NCI-H446 treated with DMSO at 0.1 percent for 48 hours (cell line): ENCODE measurements around the gene NTF4.
"Not testable (repeated sequence)": the region's sequence is repeated elsewhere in the genome, so short reads cannot be mapped to it uniquely, and the experiment has no call there.

Experiments used
- DNase-seq: peaks from one replicate; lab custom pipeline; 2025; lab: John Stamatoyannopoulos, UW

The NTF4 gene

DNA sequence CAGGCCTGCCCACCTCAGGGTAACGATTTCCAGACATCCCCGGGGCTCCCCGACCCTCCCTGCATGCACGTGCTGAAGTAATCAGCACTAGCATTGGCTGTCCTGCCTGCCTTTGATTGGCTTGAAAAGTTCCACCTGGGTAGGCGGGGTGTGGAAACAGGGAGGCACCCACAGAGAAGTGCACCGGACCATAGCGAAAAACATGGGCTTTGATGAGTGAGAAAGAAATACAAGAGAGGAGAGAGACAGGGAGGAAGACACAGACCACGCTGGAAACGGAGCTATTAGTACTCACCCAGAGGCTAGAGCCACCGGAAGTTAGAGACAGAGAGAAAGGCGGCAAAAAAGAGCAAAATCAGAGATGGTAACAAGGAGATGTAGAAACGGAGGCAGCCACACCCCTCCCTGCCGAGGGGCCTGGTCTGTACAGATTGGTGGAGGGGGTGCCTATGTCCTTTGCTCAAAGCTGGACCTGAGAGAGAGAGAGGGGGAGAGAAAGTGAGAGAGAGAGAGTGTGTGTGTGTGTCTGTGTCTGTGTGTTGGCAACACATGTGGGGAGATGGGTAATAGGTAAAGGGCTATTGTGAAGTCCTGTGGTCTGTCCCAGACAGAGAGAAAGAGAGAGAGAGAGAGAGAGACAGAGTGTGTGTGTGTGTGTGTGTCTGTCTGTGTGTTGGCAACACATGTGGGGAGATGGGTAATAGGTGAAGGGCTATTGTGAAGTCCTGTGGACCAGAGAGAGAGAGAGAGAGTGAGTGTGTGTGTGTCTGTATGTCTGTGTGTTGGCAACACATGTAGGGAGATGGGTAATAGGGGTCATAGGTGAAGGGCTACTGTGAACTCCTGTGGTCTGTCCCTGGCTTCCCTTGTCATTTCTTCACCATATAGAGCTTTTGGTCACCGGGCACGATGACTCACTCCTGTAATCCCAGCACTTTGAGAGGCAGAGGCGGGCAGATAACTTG, 43.4 kb downstream of the NTF4 start:
- DNase-seq = no peak

DNA sequence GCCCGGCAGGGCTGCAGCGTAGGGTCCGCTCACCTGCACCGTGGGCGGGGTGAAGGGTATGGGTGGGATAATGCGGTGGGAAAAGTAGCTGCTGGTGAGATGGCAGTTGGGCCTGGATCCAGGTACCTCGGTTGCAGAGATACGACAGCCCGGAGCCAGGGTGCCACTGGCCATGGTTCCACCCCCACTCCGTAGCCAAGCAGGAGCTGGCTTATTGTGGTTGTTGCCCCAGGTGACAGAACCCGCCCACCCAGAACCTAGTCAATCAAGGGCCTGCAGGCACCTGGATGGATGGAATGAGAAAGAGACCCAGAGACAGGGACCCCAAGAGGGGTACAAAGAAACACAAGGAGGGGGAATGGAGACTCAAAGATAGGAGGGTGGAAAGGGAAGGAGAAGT, 44.3 kb downstream of the NTF4 start:
- no peak for DNase-seq

DNA sequence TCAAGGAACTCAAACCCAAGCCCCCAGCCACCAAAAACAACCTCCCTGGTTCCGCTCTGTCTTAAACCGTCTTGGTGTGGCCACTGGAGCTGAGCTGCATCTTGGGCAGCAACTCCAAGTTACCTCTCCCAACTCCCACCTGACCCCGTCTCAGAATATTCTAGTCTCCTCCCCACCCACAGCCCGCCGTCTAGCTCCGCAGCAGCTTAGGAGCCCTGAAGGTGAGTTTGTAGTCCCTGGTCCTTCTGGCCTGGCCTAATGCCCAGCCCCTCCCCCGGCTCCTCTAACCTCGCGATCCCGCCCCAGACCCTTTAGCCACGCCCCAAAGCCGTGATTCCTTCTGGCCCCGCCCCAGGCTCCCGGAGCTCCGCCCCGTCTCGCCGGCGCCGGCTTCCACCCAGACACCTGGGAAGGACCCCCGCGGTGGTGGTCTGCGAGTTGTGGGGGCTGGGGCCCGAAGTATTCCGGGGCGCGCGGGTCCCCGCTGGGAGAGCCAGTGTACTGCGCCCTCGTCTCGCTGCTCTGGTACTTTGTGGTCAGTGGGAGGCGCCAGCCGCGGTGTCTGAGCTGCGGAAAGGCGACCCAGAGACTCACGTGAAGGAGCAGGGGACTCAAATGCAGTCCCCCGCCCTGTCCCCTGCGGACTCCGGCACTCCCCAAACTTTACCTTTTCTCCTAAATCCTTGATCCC, 45.2 kb downstream of the NTF4 start:
- DNase-seq = no peak

DNA sequence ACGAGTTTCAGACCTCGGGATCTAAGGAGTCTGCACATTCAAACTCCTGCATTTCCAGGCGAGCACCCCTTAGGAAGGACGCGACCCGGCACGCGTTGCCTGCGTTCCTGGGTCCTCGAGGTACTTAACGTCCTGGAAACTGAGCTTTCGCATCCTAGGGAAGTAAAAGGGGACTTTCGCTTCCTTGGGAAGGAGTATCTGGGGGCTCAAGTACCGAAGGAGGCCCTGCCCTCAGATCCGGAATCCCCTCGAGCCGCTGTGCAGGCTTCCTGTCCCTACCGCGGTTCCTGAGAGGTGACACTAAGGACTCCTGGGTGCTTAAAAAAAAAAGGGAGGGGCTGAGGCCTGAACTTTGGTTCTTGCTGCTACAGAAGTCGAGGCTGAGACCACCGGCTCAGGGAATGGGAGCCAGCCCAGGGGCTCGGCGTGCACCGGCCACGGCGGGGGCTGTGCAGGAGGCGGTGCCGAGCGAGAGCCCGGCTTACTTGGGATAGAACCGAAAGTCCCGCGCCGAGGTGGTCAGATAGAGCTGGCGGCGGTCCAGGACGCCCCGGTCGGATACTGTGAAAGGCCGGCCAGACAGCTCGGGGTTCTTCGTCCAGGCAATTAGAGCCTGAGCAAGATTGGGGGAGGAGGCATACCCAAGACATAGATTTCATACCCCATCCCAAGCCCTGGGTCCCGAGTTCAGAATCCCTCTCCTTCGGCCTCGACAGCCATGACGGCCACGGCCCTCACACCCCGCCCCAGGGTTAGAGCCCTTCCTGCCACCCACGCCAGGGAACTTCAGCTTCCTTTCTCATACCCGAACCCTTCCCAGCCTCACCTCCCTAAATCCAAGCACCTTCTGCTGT, 46.0 kb downstream of the NTF4 start:
- DNase-seq = not testable (repeated sequence)

DNA sequence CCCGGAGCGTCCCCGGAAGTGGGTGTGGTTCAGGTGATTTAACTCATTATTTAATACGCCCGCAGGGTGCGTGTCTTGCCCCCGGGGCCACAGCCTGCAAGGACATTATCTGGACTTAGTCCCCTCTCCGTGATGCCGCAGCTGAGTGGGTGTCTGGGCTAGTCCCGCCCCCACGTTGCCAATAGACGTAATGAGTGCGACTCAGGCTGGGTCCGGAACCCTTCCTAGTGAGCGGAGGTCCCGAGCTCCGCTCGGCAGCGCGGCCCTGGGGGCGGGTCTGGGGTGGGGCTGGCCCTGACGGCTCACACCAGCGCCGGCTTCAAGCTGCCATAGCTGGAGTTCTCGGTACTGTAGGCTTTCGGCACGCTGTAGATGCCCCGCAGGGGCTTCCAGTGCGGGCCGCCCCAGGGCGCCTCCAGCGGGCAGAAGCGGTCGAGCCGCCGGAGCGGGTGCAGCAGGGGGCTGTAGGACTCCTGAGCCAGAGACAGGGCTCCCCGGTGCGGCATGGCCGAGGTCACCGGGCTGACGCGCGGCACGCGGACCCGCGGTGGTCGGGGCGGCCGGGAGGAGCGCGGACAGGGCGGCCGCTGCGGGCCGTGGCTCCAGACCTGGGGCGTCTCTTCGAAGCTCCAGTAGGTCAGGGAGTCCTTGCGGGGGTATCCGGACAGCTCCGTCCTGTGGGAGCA, 46.8 kb downstream of the NTF4 start:
- DNase-seq = no peak

DNA sequence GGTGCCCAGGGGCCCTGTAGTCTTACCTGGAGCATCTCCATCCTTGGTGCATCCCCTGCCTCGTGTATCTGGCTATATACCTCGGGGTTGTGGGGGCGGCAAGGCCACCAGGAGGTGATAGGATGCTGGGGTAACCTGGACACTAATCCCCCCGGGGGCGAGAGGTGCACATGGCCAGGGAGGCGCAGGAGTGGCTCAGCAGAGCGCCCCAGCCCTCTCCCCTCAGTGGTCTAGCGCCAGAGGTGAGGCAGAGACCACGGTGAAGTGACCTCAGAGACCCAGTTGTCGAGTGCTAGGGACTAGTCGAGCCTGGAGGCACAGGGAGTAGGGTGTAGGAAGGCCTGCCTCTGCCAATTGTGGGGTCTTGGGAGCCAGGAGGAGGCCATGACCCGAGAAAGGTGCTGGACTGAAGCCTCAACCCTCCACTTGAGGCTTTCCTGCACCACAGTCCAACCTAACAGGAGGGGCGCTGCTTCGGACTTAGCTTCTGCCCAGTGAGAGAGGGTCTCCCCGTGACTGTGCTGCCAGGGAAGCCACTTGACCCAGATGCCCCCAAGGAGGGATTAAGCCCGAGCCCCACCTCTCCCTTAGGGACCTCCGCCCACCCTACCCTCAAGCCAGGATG, 47.5 kb downstream of the NTF4 start, which contains the start of gene LHB:
LHB (minus strand) TSS at position 51 of the 625 bp plus-strand sequence; CDS start at position 41, 10 bp downstream.
- no peak for DNase-seq

DNA sequence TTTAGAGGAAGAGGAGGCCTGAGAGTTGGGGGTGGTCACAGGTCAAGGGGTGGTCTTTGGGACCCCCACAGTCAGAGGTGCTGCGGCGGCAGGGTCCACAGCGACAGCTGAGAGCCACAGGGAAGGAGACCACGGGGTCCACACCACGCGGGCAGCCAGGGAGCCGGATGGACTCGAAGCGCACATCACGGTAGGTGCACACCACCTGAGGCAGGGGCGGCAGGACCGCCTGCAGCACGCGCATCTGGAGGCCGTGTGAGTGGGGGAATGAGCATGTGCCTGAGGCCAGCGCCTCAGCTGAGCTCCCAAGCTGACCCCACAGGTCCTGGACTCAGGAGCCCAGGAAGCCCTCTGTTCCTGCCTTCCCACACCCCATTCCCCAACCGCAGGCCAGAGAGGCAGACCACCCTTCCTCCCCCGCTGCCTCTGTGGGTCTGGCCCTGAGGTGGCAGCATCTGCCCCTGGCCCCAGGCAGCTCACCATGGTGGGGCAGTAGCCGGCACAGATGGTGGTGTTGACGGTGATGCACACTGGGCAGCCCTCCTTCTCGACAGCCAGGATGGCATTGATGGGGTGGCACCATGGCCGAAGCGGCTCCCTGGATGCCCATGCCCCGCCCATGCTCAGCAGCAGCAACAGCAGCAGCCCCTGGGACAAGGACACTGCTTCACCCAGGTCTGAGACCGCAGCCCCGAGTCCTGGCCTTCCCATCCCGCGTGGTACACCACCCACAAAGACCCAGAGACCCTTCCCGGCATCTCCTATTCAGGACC, 48.4 kb downstream of the NTF4 start:
- no peak for DNase-seq

DNA sequence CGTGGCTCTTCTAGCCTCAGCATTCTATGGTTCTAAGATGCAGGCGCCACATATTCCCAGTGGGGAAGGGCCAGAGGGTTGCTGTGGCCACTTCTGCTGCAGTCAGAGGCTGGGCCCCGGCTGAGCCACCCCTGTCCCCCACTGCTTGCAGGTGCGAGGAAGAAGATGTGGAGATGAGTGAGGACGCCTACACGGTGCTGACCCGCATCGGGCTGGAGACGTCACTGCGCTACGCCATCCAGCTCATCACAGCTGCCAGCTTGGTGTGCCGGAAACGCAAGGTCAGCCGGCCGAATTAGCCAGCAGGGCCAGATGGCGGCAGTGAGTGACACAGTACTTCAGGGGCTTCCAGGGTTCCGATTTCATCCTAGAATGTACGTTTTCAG, 49.8 kb downstream of the NTF4 start:
- DNase-seq = no peak

DNA sequence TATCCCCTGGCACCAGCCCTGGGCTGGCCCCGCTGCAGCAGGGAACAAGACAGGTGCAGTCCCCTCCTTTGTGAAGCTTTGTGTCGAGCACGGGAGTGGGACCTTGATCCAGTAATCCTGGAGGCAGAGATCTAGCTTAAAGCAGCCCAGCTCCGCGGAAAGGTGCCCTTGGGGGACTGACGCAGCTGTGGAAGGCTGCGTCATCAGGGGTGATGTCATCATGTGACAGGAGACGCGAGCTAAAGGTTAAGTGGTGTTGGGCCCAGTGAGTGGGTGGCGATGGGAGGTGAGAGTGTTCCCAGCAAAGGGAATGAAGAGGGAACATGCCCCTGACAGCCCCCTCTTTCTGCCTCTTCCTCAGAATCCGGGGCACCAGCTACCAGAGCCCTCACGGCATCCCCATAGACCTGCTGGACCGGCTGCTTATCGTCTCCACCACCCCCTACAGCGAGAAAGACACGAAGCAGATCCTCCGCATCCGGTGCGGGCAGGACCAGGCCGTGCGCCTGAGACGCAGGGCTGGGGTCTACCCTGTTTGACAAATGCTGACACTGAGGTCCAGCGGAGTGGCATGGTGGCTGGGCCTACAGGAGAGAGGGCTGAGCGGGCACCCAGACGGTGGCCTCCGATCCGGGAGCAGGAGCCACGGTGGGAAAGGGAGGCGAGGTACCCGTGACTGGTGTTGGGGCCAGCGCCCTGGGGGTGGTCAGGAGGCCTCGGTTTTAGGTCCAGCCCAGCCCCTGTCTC, 50.3 kb downstream of the NTF4 start:
- DNase-seq = no peak

DNA sequence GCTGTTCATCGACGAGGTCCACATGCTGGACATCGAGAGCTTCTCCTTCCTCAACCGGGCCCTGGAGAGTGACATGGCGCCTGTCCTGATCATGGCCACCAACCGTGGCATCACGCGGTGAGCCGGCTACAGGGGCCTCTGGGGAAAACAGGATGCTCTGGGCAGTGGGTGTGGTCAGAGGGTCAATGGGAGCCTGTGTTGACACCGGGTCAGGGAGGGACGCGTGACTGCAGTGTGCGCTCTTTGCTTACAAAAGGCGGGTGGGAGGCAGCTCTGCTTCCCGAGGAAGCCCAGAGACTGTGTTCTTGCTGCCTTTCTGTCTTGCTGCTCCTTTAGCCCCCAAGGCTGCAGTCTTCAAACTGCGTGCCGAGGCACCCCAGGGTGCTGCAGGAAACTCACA, 53.4 kb downstream of the NTF4 start:
- no peak for DNase-seq
